ENCODE results near the gene ATP2A1. TPM values are rescaled to one million over a fixed set of nuclear protein-coding genes. Genes with fewer than 3 reads are reported as not detected.

The ATP2A1 gene
- total and polyA plus RNA-seq, 2 of the 13 experiments (the other 11 are each of a cell fraction or from before 2014, with no cell fraction given), result 3.2 to 12.5 TPM

- intact Hi-C loops (cut with micrococcal nuclease; ENCODE audit: unreplicated experiment) (loop anchor here (1.0 to 5.0 kb wide), 5 partner anchors 18 to 105 kb away; partner anchors contain the start of genes NFATC2IP, RABEP2 and SH2B1), in situ Hi-C loops (cut with HindIII; ENCODE audit: extremely low pct_ligation_motif_present, low pct_unique_long_range_greater_than_20kb) (no loop called here)
- no peaks in the 10 kb centered on the region; a peak in 1 of 5 replicates for H3K27me3 ChIP-seq (ENCODE audit: control insufficient read depth in 1 of 2, insufficient read depth in 2 of 2, low read length in 2 of 2)
- CTCF ChIA-PET (ENCODE audit: low intra/inter-chr PET ratio, low total read pairs), result interaction anchor here (0.6 kb wide), 1 partner anchor 100 kb away, joined by 3 read pairs; no protein-coding TSS in a partner anchor
- peaks cover 18% of the 10 kb centered on the region for H3K4me1 ChIP-seq (ENCODE audit: insufficient read depth, low read length)
- no peaks in the 10 kb centered on the region for H3K9me3 ChIP-seq (ENCODE audit: low read length)
- H3K36me3 ChIP-seq (replicated peaks in 1 of 2; ENCODE audit: control insufficient read depth in 1 of 2, insufficient read depth in 2 of 2, low read length in 2 of 2), result peaks cover 26 to 27% of the 10 kb centered on the region in 2 experiments
- H3K4me3 ChIP-seq (replicated peaks in 1 of 3; ENCODE audit: insufficient read depth in 1 of 3, low read depth in 2 of 3, low read length in 3 of 3), result peak overlapping the region; percentile 75 to 97 (median 87)
- peak overlapping the region; percentile 69 for H3K27ac ChIP-seq (ENCODE audit: extremely low read length, insufficient read depth, low read length)
- peak overlapping the region; percentile 84 for H3K4me2 ChIP-seq (ENCODE audit: low read depth, low read length)
- under 1% methylated on average over 16 of the region's 16 CpGs for WGBS (ENCODE audit: low lambda C conversion rate)
- H3K9ac ChIP-seq (ENCODE audit: insufficient read depth, low read depth, low read length), result peak overlapping the region; percentile 94
- no peak for DNase-seq (ENCODE audit: low spot score)
- 0 out of 2 replicates have a peak, but pooled peaks cover 4% of the 10 kb centered on the region for H4K20me1 ChIP-seq (ENCODE audit: insufficient read depth, low read length)
- ATAC-seq, result peak; percentile 1
- POLR2A ChIA-PET, result interaction anchor here (1.3 to 6.6 kb wide), 12 partner anchors 8 to 128 kb away, joined by 4 to 104 read pairs (median 12); partner anchors contain the start of genes ATXN2L, NFATC2IP, SH2B1 and SPNS1
- FAIRE-seq, result no peak
- H3K79me2 ChIP-seq (ENCODE audit: insufficient read depth, low read length), result peaks cover 26% of the 10 kb centered on the region
- no TSS peak for BruUV-seq (replicated peaks)
- H2AFZ ChIP-seq (ENCODE audit: low read length), result no peak overlapping the region
- TF ChIP-seq ZSCAN5A (CRISPR knock-in tag; IDR thresholded peaks at IDR 0.05; ENCODE audit: borderline replicate concordance), result no peak
- TF ChIP-seq ZNF580 (CRISPR knock-in tag; IDR thresholded peaks at IDR 0.05; ENCODE audit: borderline replicate concordance, low read depth), result no peak
- TF ChIP-seq, protein P1, sequence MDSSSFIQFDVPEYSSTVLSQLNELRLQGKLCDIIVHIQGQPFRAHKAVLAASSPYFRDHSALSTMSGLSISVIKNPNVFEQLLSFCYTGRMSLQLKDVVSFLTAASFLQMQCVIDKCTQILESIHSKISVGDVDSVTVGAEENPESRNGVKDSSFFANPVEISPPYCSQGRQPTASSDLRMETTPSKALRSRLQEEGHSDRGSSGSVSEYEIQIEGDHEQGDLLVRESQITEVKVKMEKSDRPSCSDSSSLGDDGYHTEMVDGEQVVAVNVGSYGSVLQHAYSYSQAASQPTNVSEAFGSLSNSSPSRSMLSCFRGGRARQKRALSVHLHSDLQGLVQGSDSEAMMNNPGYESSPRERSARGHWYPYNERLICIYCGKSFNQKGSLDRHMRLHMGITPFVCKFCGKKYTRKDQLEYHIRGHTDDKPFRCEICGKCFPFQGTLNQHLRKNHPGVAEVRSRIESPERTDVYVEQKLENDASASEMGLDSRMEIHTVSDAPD (CRISPR knock-in tag; IDR thresholded peaks at IDR 0.05), result peak; percentile 40; the same call in 1 of the 2 replicates
- no peak for TF ChIP-seq FUBP1 (CRISPR knock-in tag; IDR thresholded peaks at IDR 0.05; ENCODE audit: borderline replicate concordance)
- 0 out of 2 replicates have a peak, but pooled peaks have one; percentile 63 for TF ChIP-seq ZNF607 (CRISPR knock-in tag; IDR thresholded peaks at IDR 0.05; ENCODE audit: borderline replicate concordance)
- TF ChIP-seq, protein P2, sequence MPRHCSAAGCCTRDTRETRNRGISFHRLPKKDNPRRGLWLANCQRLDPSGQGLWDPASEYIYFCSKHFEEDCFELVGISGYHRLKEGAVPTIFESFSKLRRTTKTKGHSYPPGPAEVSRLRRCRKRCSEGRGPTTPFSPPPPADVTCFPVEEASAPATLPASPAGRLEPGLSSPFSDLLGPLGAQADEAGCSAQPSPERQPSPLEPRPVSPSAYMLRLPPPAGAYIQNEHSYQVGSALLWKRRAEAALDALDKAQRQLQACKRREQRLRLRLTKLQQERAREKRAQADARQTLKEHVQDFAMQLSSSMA (CRISPR knock-in tag; IDR thresholded peaks at IDR 0.05), result no peak
- TF ChIP-seq, protein P3, sequence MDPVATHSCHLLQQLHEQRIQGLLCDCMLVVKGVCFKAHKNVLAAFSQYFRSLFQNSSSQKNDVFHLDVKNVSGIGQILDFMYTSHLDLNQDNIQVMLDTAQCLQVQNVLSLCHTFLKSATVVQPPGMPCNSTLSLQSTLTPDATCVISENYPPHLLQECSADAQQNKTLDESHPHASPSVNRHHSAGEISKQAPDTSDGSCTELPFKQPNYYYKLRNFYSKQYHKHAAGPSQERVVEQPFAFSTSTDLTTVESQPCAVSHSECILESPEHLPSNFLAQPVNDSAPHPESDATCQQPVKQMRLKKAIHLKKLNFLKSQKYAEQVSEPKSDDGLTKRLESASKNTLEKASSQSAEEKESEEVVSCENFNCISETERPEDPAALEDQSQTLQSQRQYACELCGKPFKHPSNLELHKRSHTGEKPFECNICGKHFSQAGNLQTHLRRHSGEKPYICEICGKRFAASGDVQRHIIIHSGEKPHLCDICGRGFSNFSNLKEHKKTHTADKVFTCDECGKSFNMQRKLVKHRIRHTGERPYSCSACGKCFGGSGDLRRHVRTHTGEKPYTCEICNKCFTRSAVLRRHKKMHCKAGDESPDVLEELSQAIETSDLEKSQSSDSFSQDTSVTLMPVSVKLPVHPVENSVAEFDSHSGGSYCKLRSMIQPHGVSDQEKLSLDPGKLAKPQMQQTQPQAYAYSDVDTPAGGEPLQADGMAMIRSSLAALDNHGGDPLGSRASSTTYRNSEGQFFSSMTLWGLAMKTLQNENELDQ (CRISPR knock-in tag; IDR thresholded peaks at IDR 0.05; ENCODE audit: borderline replicate concordance), result no peak
- TF ChIP-seq MAFF (IDR thresholded peaks at IDR 0.05; ENCODE audit: low read depth, low read length), result no peak
- 0 out of 2 replicates have a peak, but pooled peaks have one; percentile 66 for TF ChIP-seq ZBTB42 (CRISPR knock-in tag; IDR thresholded peaks at IDR 0.05)
- no peak for TF ChIP-seq ZNF256 (CRISPR knock-in tag; conservative IDR thresholded peaks at IDR 0.05)
- TF ChIP-seq ZNF737 (CRISPR knock-in tag; IDR thresholded peaks at IDR 0.05; ENCODE audit: borderline replicate concordance), result 0 out of 2 replicates have a peak, but pooled peaks have one; percentile 34
- TF ChIP-seq NAIF1 (CRISPR knock-in tag; IDR thresholded peaks at IDR 0.05; ENCODE audit: borderline replicate concordance), result no peak
- no peak for TF ChIP-seq HINFP (CRISPR knock-in tag; IDR thresholded peaks at IDR 0.05; ENCODE audit: low read depth)
Measured at GRCh38 chr16:28845761-28846079, 32.6 kb upstream of the ATP2A1 start.

Data from HepG2 (cell line).